ENCODE data around the gene COL18A1. TPM values are rescaled to one million over a fixed set of nuclear protein-coding genes. Genes with fewer than 3 reads are reported as not detected.

Gene COL18A1
- polyA plus RNA-seq, 3 donors = 0.80 to 4.1 (median 1.1) TPM

DNA sequence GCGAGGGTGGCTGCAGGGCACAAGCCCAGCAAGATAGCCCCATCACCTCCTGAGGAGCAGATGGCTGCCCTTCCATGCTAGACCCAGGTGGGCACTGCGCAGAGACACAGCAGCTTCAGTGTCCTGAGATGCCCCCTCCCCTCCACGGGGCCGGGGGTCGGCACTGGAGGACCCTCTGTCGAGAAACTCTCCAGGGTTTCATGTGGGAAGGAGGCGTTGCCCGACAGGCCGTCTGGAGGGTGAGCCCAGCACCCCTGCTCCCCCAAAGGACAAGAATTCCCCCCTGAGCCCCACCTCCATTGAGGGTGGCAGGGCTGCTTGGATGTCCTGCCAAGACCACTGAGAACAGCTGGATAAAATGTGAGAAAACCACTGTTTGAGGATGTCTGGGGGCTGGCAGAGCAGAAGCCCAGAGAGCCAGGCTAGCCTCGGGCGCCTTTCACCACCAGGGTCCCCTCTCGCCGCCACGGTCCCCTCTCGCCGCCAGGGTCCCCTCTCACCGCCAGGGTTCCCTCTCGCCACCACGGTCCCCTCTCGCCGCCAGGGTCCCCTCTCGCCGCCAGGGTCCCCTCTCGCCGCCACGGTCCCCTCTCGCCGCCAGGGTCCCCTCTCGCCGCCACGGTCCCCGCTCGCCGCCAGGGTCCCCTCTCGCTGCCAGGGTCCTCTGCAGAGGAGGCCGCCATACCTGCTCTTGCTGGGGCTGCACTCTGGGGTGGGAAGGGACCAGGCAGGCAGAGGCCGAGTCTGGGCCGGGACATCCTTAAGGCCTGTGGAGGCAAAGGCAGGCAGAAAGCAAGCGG lies 93.1 kb downstream of the COL18A1 start:
- peaks cover 0 to 7% (median 2%) of the 10 kb centered on the region in 3 donors for H3K27me3 Mint-ChIP-seq (ENCODE audit: low read depth in 3 of 3)
- no peak overlapping the region for H3K9ac ChIP-seq (ENCODE audit: insufficient read depth, low read length, poor library complexity, severe bottlenecking)
- H3K27ac ChIP-seq (ENCODE audit: low read depth in 1 of 2, low read length in 2 of 2) = no peak overlapping the region
- H3K4me2 ChIP-seq (replicated peaks; ENCODE audit: extremely low read depth, low read length, poor library complexity, severe bottlenecking) = no peak overlapping the region
- no peak overlapping the region for H2AFZ ChIP-seq (ENCODE audit: insufficient read depth, low read depth, low read length, poor library complexity, severe bottlenecking)
- H3K79me2 ChIP-seq (ENCODE audit: insufficient read depth, low read length) = no peaks in the 10 kb centered on the region
- H3K4me1 Mint-ChIP-seq = no peaks in the 10 kb centered on the region
- H3K4me3 Mint-ChIP-seq = no peak overlapping the region
- H3K36me3 ChIP-seq (replicated peaks in 1 of 2; ENCODE audit: control insufficient read depth in 1 of 2, insufficient read depth in 2 of 2, low read length in 2 of 2) = no peaks in the 10 kb centered on the region
- H3K4me3 ChIP-seq (replicated peaks in 1 of 3; ENCODE audit: low read depth in 2 of 3, low read length in 3 of 3) = no peak overlapping the region
- H3K4me1 ChIP-seq (ENCODE audit: control insufficient read depth in 1 of 2, insufficient read depth in 2 of 2, low read length in 2 of 2) = no peaks in the 10 kb centered on the region
- 93% methylated on average over 35 of the region's 39 CpGs for WGBS (ENCODE audit: insufficient coverage)
- H4K20me1 ChIP-seq (ENCODE audit: insufficient read depth, low read length) = no peaks in the 10 kb centered on the region
- H3K27me3 ChIP-seq (ENCODE audit: control insufficient read depth in 2 of 2, insufficient read depth in 2 of 2, low read length in 2 of 2) = no peaks in the 10 kb centered on the region
- no peak overlapping the region for H3K27ac Mint-ChIP-seq
- H3K9me3 ChIP-seq (replicated peaks in 1 of 2; ENCODE audit: control insufficient read depth in 1 of 2, insufficient read depth in 1 of 2, low read length in 2 of 2) = no peaks in the 10 kb centered on the region
- intact Hi-C loops (cut with micrococcal nuclease) = no loop called here
- TF ChIP-seq, protein P1, sequence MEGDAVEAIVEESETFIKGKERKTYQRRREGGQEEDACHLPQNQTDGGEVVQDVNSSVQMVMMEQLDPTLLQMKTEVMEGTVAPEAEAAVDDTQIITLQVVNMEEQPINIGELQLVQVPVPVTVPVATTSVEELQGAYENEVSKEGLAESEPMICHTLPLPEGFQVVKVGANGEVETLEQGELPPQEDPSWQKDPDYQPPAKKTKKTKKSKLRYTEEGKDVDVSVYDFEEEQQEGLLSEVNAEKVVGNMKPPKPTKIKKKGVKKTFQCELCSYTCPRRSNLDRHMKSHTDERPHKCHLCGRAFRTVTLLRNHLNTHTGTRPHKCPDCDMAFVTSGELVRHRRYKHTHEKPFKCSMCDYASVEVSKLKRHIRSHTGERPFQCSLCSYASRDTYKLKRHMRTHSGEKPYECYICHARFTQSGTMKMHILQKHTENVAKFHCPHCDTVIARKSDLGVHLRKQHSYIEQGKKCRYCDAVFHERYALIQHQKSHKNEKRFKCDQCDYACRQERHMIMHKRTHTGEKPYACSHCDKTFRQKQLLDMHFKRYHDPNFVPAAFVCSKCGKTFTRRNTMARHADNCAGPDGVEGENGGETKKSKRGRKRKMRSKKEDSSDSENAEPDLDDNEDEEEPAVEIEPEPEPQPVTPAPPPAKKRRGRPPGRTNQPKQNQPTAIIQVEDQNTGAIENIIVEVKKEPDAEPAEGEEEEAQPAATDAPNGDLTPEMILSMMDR (IDR thresholded peaks at IDR 0.05) = no peak
- H3K36me3 Mint-ChIP-seq = no peaks in the 10 kb centered on the region
- peaks cover 0 to 5% (median 4%) of the 10 kb centered on the region in 7 donors for H3K9me3 Mint-ChIP-seq
- DNase-seq = no peak

DNA sequence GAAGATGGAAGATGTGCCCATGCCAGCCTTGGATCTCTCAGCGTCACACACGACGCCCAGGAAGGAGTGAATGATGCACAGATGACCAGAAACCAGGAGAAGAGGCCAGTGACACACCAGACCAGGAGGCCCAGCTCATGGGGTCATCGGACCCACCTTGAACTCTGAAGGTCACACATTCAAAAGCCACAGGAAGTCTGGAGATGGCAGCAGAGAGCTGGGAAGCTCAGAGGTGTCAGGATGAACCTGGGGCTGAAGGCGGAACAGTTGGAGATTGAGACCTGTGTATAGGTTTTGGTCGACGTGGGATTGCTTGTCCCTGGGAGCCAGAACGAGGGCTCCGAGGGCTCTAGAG lies 93.7 kb downstream of the COL18A1 start:
- H4K20me1 ChIP-seq (ENCODE audit: insufficient read depth, low read length) = no peaks in the 10 kb centered on the region
- 95% methylated on average over 8 of the region's 9 CpGs for WGBS (ENCODE audit: insufficient coverage)
- H3K36me3 Mint-ChIP-seq = no peaks in the 10 kb centered on the region
- H3K27me3 ChIP-seq (ENCODE audit: control insufficient read depth in 2 of 2, insufficient read depth in 2 of 2, low read length in 2 of 2) = no peaks in the 10 kb centered on the region
- no peak overlapping the region for H3K4me2 ChIP-seq (replicated peaks; ENCODE audit: extremely low read depth, low read length, poor library complexity, severe bottlenecking)
- H3K27ac Mint-ChIP-seq = no peak overlapping the region
- no peaks in the 10 kb centered on the region for H3K4me1 Mint-ChIP-seq
- TF ChIP-seq, protein P1 (IDR thresholded peaks at IDR 0.05) = no peak
- no peaks in the 10 kb centered on the region for H3K9me3 ChIP-seq (replicated peaks in 1 of 2; ENCODE audit: control insufficient read depth in 1 of 2, insufficient read depth in 1 of 2, low read length in 2 of 2)
- no peaks in the 10 kb centered on the region for H3K36me3 ChIP-seq (replicated peaks in 1 of 2; ENCODE audit: control insufficient read depth in 1 of 2, insufficient read depth in 2 of 2, low read length in 2 of 2)
- H3K27me3 Mint-ChIP-seq (ENCODE audit: low read depth in 3 of 3) = peaks cover 0 to 7% (median 2%) of the 10 kb centered on the region in 3 donors
- no peaks in the 10 kb centered on the region for H3K4me1 ChIP-seq (ENCODE audit: control insufficient read depth in 1 of 2, insufficient read depth in 2 of 2, low read length in 2 of 2)
- no peak overlapping the region for H3K27ac ChIP-seq (ENCODE audit: low read depth in 1 of 2, low read length in 2 of 2)
- H2AFZ ChIP-seq (ENCODE audit: insufficient read depth, low read depth, low read length, poor library complexity, severe bottlenecking) = no peak overlapping the region
- intact Hi-C loops (cut with micrococcal nuclease) = no loop called here
- H3K4me3 Mint-ChIP-seq = peak overlapping the region in 1 of 2 donors; percentile 4
- H3K9ac ChIP-seq (ENCODE audit: insufficient read depth, low read length, poor library complexity, severe bottlenecking) = no peak overlapping the region
- DNase-seq = no peak
- peaks cover 0 to 7% (median 4%) of the 10 kb centered on the region in 7 donors for H3K9me3 Mint-ChIP-seq
- H3K4me3 ChIP-seq (replicated peaks in 1 of 3; ENCODE audit: low read depth in 2 of 3, low read length in 3 of 3) = no peak overlapping the region
- H3K79me2 ChIP-seq (ENCODE audit: insufficient read depth, low read length) = no peaks in the 10 kb centered on the region

Data from CD14-positive monocyte (primary cell).